HG02642 (cell line): ENCODE data around the gene SLC15A5.

Experiments
- ATAC-seq: cut with Tn5 transposase; IDR thresholded peaks from one replicate; pipeline ENCODE4 v1.9.1; 2021; ENCODE audit warnings: mild to moderate bottlenecking; ENCODE audit not compliant: unreplicated experiment, poor library complexity

SLC15A5 gene

GRCh38 chr12:16187660-16188059 lies 89.8 kb downstream of the SLC15A5 start:
- ATAC-seq: no peak

DNA sequence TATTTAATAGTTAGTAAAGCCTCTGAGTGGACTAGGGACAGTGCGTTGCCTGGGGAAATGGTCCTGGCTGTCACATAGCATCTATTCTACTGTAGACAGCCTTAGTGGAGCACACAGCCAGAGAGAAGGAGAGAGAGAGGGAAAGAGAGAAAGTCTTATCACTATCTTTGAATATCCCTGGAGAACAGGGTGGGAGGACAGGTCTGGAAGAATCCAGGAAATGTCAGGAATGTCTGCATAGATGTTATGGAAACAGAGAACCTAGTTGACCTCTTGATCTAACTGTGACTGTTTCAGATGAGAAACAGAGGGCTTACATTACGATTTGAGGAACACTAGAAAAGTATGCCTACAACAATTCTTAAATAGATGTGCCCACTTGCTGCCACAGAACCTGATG lies 92.8 kb downstream of the SLC15A5 start:
- ATAC-seq: no peak

GRCh38 chr12:16183541-16183940 lies 93.9 kb downstream of the SLC15A5 start:
- ATAC-seq: no peak

DNA sequence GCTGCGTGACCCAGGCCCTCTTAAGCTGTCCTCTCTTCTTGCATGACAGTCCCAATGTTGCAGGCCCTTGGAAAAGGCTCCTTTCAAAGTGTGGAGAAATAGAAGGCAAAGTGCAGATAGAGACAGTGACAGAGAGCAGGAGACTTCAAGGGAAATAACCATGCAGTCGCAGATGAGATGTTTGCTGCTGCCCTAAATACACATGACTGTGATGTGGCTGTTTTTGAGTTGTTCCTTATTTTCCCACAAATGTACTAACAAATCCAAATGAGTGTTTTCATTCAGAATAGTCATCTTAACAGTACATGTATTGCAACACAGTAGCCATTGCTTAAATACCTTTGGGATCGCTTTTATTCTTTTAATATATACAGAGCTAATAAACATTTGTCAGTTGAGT lies 101.6 kb downstream of the SLC15A5 start:
- no peak for ATAC-seq

DNA sequence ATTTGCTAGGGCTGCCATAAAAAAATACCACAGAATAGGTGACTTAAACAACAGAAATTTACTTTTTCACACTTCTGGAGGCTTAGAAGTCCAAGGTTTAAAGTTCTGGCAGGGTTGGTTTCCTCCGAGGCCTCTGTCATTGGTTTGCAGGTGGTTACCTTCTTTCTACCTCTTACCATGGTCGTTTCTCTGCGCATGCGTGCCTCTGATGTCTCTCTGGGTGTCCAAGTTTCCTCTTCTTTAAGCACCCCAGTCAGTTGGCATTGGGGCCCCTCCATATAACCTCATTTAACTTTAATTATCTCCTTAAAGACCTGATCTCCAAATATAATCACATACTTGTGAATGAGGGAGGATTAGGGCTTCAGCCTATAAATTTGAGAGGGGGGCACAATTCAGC lies 103.2 kb downstream of the SLC15A5 start:
- no peak for ATAC-seq

DNA sequence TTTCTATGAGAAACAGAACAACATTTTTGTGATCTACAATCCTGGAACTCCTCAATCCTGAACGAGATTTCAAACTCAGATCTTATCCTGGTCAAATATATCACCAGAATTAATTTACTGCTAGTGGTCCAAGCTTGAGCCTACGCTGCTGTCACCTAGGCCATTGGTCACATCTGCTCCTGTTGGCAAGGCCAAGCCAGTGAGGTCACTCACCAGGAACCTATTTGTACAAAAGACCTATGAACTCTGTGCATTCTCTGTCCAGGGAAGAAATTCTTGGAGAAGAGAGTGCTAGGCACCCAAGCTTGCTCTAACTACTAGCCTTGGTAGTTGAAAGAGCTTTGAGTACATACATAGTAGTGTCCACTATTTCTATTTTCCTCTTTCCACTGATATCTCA lies 106.1 kb downstream of the SLC15A5 start:
- ATAC-seq: no peak

DNA sequence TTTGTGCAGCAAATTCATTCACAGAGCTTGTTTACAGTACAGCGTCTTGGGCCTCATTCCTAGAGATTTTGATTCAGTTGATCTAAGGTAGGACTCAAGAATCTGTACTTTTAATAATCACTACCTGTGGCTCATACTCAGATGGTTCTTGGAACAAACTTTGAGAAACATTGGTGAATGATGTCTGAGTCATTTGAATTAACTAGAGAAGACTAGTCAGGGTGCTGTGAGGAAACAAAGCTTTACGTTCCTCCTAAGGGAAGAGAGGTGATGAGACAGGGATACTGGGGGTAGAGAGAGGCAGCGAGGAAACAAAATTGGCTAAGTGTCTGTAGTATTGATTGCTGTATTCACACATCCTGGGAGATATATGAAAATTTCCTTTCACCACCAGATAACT lies 109.4 kb downstream of the SLC15A5 start:
- no peak for ATAC-seq

DNA sequence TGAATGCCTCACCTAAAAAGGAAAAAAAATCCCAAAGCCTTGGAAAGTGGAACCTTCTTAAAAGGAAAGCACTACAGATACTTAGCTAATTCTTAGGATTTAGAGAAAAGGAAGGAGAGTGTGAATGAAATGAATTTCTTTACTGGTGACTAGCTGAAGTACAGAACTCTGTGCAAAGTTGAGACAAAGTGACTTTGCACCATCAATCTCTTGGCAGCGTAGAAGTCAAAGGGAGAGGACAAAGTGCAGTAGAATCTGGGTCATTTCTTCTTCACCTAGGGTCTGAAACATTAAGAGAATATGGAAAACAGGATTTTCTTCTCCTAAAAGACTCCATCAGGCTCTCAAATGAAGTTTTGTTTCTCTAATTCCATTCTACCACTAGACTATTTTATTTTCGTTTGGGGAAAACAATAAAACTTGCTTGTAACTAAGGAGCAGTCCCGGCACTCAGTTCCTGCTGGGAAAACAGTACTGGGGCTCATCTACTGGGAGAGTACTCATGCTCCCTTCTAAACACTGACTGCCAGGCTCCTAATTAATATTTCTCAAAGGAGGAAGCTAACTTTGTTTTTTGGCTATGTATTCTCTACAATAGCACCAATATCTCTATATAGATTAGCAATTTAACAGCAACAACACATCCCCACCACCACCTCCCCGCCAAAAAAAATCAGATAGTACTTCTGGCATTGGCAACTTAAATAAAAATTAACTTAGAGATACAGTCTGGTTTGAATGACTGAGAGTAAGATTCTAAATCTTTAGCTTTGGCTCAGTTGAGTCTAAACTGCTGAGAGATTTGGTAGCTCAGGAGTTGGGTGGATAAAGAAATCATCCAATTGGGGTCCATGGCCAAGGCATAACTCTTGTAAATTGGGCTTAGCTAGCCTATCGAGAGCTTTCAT lies 110.7 kb downstream of the SLC15A5 start:
- ATAC-seq: no peak

DNA sequence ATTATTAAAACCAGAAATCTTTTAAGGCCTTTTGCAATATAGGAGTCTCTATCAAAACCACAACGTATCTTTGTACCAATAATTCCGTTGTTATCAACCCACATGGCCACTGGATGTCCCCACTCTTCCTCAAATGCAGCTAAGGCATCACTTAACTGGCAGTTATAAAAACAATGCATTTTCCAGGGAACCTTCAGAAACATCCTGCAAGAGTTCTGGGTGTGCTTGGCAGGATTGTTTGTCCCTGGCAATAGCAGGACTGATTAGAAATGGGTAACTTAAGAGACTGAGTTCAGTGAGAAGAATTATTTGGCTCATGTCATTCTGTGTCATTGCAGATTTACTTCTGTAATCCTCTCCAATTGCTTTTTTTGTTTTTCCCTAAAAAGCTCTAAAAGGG lies 112.0 kb downstream of the SLC15A5 start:
- ATAC-seq: no peak

- no peak for ATAC-seq
These were observed 113.6 kb downstream of the SLC15A5 start for GRCh38 chr12:16163901-16164300.

GRCh38 chr12:16163146-16163545 lies 114.3 kb downstream of the SLC15A5 start:
- ATAC-seq: no peak

GRCh38 chr12:16159571-16159970 lies 117.9 kb downstream of the SLC15A5 start:
- ATAC-seq: no peak

DNA sequence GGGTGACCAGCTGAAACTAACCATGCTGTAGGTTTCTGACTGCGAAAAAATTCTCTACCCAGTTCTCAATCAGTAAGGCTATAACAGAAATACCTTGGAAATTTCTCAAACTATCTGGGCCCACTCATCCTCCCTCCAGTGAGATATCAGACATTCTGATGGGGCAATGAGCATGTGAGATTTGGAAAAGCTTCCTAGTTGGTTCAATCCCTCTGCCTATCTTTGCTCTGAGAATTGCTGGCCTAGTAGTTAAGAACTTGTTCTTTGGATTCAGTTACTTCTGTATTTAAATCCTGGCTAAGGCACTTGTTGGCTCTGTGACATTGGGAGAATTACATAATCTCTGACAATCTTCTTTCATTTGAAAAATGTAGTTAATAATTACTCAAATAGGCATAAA lies 119.4 kb downstream of the SLC15A5 start:
- no peak for ATAC-seq

DNA sequence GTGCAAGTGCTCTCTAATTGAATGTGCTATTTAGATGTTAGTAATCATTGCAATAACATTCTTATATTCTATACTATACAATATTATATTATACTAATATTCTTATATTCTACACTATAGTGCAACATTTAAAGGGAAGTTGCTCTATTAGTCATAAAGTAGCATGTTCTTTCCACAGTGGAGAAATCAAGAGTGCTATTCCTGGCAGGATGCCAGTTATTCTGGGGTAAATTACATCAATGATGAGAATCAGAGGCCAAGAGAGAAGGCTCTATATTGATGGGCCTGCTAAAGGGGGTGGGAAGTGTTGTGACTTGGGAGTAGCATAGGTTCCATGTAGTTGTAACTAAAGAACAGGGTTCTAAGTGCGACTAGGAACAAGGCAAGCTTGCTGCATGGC lies 121.5 kb downstream of the SLC15A5 start:
- no peak for ATAC-seq

DNA sequence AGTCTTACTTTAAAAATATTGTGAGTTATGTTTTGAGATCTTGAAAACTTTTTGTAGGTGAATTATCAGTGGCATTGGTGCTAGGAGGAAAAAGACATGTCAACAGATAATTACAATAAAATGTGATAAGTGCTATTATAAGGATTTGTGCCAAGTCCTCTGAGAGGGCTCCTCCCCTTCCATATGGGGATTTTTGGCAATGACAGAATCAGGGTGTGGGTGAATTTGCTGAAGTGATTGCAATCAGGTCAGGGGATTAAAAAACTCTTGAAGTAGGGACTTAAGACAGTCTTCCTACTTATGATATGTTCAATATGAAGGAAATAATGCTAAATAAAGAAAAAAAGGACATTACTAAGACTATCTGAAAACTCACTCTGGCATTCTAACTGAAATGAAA lies 122.5 kb downstream of the SLC15A5 start:
- ATAC-seq: no peak

DNA sequence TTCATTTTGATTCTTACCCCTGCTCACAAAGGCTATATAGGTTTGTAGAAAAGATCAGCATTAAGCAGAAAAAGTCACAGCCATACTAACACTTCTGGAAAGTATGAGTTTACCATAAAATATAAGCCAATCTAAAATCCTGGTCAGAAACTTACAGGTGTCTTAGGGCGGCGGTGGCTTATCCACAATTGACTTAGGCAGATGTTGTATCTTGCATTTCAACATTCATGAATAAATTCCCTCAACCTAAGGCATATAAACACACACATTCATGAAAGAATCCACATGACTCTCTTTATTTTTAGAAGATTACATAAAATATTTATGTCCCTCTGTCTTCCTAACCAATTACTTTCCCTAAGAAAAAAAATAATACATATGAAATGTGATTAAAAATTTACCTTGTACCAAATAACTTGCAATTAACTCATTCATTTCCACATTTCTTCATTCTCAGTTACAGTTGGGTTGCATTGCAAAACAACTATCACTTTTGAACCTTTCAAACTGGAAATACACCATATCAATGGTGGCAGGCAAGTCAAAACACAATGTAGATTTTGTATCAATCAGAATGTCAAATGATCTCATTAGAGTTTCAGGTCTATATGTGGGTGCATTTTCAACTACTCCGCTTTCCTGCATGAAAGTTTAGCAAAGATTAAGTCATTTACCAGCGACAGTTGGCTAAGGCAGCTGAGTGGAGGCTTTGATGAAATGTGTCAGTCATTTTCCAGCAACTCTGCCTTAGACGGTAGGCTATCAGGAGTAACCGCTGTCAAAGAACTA lies 124.4 kb downstream of the SLC15A5 start:
- no peak for ATAC-seq

DNA sequence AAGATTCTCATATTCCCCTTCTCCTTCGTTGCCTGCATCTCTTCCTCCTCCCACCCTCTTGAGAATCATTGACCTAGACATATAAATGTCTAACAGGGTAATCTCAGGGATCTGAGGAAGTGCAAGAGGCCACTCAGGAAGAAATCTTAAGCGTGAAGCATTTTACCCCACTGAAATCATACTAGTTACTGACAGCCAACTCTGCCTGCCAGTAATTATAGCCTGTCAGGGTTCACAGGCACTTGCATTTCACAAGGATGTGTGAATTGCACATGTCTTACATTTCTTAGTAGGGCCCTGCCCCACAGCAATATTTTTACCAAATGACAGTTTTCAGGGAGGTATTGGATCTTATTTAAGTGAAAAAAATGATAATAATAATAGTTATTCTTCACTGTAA lies 127.2 kb downstream of the SLC15A5 start:
- ATAC-seq: no peak

DNA sequence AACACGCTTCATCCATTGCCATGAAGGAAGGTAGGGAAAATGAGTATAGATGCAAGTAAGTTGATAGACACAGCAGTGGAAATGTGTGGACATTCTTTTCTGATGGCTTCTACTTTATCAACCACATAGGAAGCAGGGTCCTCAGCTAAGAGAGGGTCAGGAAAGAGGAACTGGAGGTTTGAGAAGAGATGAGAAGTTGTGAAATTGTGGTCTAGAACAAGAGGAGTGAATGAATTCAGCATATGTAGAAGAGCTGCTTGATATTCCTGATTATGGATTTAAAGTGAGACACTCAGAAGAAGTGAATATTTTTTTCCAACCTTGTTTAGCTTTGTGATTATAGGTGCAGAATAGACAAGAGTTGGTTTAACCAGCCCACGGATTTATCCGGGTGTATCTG lies 128.5 kb downstream of the SLC15A5 start:
- ATAC-seq: no peak
